NOMO-1 treated with dmso at 0.1 percent for 144 hours (cell line): ENCODE results near the gene IP6K2.
"Not testable (repeated sequence)": the region's sequence is repeated elsewhere in the genome, so short reads cannot be mapped to it uniquely, and the experiment has no call there.

Experiments
- DNase-seq: peaks from one replicate; lab custom pipeline; 2025; ENCODE audit not compliant: unreplicated experiment; lab: John Stamatoyannopoulos, UW

IP6K2 gene

DNA sequence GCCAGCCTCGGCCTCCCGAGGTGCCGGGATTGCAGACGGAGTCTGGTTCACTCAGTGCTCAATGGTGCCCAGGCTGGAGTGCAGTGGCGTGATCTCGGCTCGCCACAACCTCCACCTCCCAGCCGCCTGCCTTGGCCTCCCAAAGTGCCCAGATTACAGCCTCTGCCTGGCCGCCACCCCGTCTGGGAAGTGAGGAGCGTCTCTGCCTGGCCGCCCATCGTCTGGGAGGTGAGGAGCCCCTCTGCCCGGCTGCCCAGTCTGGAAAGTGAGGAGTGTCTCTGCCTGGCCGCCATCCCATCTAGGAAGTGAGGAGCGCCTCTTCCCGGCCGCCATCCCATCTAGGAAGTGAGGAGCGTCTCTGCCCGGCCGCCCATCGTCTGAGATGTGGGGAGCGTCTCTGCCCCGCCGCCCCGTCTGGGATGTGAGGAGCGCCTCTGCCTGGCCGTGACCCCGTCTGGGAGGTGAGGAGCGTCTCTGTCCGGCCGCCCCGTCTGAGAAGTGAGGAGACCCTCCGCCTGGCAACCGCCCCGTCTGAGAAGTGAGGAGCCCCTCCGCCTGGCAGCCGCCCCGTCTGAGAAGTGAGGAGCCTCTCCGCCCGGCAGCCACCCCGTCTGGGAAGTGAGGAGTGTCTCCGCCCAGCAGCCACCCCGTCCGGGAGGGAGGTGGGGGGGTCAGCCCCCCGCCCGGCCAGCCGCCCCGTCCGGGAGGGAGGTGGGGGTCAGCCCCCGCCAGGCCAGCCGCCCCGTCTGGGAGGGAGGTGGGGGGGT is 16.9 kb upstream of the IP6K2 start:
- DNase-seq: not testable (repeated sequence)

DNA sequence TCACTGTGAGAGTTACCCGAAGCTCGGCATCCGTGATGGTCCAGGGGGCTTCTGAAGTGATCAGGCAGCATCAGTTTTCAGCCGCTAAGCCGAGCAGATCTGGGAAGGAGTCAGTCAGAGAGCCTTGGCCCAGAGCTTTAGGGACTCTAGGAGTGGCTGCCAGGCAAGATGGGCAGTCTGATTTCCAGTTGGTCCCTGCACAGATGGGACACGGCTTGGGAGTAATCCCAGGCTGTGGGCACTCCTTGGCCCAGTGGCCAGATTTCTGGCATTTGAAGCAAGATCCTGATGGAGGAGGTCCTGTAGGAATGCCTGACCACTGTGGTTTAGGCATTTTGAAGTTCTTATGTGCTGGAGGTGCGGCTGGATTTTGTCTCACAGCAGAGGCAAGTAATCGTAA is 10.5 kb upstream of the IP6K2 start:
- no peak for DNase-seq

DNA sequence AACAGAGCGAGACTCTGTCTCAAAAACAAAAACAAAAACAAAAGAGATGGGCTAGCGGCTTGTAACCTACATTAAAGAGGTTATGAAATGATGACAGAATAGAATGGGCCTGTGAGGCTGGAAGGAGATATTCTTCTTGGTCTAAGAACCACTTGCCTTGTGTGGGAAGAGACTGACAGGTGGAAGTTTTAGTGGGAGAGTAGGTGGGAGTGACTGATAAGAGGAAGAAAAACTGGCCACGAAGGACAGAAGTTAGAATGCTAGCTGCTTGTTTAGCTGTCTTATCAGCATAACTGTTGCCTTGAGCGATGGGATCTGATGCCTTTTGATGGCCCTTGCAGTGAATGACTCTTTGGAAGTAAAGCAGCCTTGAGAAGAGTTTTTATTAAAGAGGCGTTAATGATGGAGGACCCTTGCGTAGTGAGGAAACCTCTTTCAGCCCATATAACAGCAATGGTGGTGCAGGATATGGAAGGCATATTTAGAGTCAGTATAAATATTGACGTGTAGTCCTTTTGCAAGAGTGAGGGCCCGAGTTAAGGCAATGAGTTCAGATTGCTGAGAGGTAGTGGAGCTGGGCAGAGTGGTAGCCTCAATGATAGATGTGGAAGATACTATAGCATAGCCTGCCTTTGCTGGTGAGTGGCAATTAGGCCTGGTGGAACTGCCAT is 8.3 kb upstream of the IP6K2 start:
- DNase-seq: not testable (repeated sequence)

DNA sequence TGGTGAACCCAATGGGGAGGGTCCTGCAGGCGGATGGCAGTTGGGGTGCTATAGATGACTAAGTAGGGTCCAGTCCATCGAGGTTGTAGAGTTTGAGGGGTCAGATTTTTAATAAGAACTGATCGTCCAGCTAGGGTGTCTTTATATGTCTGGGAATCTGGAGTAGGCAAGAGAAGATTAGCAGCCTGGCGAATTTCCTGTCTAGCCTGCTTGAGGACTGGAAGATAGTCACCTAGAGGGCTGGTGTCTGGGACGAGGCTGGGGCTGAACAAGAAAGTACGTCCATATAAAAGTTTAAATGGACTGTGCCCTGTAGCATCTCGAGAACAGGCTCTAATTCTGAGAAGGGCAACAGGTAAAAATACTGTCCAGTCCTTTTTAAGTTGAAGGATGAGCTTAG is 6.7 kb upstream of the IP6K2 start:
- DNase-seq: no peak

DNA sequence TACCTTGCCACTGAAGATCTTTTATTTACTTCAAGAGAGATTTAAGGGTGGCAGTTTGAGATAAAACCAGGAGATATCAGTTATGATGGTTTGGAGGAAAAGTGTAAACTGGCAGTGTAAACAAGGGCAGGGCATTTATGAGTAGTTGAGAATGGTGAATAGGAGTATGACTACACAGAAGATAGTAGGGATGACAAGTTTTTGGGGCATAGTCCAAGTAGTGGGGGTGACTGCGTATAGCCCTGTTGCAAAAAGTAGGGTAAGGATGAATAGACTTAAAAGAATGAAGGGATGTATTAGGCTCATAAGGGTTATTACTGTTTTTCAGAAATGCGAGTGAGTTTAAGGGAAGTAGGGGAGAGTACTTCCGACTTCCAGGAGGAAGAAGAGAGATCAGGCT is 6.3 kb upstream of the IP6K2 start:
- not testable (repeated sequence) for DNase-seq

DNA sequence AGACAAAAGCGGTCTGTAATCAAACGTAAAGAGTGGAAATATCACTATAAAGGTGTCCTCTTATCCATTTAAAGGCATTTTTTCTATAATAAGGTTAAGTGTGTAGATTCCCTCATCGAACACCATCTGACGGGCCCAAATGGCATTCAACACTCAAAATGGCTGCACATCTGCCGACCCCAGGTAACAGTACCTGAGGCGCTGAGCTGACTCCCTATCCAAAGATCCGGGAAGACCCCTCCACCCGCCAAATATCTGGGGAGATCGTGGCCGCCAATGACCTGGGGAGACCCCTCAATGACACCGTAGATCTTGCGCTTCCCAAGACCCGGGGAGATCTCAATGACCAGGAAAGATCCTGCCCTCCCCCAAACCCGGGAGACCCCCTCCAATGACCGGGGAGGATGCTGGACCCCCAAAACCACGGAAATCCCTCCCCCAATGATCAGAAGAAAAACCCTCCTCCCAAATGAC is 476 bp downstream of the IP6K2 start:
- DNase-seq: no peak

DNA sequence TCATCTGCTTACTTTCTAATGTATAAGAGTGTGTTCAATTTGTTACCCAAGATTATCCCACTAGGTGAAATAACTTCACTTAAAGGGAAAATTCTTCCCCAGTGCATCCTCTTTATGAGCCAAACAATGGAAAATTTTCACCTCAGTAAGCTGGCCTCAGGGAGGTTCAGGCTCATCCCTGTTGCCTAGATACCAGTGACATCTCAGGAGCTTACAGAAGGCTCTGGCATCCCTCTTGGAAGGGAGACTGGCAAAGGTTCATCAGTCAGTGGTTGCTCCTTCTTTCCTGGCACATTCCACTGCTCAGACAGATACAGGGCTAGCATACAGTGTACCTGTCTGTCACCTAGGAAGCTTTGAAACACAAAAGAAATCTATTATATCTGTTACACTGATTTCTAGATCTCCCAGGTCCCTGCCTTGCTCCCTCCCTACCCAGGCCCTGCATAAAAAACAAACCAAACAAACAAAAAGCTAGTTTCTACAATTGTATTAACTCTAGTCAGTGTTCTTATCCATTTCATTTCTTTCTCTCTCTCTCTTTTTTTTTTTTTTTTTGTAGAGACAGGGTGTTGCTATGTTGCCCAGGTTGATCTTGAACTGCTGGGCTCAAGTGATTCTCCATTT is 1.7 kb downstream of the IP6K2 start:
- DNase-seq: no peak

DNA sequence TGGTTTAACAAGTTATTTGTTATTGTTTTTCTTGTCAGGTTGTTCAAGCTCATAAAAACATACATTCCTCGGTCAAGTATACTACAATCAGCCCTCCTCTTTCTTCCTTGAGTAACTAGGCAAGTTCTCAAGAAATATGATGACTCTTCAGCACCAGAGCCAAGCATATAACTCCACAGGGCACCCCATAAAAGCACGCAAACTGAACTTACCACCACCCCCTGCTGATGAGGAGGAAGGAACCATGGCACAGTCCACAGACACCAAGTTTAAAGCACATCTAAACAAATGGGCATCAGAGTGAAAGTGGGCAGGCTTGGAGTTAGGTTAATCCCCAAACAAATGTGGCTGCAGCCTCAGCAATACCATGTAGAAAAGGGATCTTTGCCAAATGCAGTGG is 5.3 kb downstream of the IP6K2 start:
- no peak for DNase-seq

DNA sequence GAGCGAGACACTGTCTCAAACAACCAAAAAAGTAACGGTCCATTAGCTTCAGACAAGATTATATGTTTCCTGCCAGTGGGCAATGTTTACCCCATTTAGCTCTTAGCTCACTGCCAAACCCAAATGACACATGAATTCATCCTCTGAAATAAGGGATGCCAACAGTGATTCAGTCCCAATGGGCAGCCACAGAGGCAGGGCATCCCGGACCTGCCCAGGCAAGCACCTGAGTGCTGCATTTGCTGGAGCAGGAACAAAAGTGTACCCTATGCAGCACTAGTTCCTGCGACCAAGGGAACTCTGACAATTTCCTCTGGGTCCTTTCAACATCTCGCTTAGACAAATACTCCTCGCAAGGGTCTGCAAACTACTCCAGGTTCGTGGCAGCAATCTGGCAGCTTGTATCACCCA is 8.0 kb downstream of the IP6K2 start:
- no peak for DNase-seq

DNA sequence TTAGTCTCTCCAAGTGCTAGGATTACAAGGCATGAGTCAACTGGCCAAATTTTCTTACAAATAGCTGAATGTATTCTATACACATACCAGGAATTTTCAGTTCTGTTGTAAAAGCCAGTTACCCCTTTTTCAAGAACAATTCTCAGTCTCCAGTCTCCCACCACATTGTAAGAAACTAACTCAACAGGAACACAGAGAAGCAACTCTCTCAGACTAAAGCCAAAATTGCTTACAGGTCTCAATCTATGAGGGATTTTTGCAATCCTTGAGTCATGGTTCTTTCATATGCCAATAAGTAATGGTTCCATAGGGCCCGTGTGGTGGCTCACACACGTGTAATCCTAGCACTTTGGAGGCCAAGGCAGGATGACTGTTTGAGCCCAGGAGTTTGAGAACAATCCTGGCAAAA is 8.5 kb downstream of the IP6K2 start:
- DNase-seq: no peak

DNA sequence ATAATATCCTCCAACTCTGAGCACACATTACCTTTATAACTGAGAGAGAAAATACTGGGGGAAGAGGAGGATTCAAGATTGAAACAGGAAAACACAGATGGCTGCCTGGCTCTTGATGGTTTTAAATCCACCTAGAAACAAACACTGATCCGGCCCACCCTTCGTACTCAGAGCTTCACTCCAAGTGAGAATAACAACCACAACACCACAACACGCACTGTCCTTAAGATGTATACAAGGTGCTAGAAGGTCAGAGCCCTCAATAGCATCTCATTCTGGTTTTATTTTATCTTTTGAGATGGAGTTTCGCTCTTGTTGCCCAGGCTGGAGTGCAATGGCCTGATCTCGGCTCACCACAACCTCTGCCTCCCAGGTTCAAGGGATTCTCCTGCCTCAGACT is 9.9 kb downstream of the IP6K2 start:
- no peak for DNase-seq

DNA sequence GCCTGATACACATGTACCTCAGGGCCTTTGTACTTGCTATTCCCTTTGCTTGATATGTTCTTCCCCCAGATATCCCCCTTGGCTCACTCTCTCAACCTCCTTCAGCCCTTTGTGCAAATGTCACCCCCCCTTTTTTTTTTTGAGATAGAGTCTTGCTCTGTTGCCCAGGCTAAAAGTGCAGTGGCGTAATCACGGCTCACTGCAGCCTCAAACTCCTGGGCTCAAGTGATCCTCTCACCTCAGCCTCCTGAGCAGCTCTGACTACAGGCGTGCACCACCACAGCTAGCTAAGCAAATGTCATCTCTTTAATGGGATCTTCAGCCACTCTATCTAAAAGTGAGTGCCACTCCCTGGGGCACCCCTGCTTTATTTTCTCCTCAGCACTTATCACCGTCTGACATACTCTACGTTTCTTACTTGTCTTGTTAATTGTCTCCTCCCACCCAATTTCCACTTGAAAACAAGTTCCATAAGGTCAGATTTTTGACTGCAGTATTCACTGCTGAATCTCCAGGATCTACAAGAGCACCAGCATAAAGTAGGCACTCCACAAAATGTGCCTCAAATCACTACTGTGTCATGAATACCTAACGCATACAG is 14.6 kb downstream of the IP6K2 start:
- DNase-seq: no peak

DNA sequence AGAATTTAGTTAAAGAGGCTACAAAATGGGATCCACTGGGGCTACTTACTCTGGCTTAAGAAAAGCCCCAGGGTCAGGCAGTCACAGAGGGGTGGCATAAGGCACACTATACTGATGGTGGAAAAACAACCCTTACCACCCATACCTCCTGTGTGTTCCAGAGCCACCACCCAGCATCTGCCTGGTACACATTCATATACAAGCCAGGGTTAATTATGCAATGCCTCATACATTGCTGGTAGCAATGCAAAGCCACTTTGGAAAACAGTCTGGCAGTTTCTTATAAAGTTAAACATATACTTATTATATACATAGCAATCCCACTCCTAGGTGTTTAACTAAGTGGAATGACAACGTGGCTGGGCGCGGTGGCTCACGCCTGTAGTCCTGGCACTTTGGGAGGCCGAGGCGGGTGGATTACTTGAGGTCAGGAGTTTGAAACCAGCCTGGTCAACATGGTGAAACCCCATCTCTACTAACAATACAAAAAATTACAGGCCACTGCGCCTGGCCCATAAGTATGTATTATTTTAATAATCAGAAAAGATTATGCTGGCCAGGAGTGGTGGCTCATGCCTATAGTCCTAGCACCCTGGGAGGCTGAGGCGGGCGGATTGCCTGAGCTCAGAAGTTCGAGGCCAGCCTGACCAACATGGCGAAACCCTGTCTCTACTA is 16.2 kb downstream of the IP6K2 start:
- no peak for DNase-seq

DNA sequence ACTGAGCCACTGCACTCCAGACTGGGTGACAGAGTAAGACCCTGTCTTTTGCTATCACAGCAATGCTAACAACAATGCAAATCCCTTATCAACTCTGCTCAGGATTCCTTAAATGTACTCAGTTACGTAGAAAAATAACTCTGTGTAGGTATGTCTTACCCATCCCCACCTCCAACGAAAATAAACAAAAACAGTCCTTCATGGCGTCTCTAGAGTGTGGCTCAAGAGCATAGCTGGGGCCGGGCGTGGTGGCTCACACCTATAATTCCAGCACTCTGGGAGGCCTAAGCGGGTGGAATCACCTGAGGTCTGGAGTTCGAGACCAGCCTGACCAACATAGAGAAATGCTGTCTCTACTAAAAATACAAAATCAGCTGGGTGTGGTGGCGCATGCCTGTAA is 18.1 kb downstream of the IP6K2 start:
- DNase-seq: no peak

DNA sequence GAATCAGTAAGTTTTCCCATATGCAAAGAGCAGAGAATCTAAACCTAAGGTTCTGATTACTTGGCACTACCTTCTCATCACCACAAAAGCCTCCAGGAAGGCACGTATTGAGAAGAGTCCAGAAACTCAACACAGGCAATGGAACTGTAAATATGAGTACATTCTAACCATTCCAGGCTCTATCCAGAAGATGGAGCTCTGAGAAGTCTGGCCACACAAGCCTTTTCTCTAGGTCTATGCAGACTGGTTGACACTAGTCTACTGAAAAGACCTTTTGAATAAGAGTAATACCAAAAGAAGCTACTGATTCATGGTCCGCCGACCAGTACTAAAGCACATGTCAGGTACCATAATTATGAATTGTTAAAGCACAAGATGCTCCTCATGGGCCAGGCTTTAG is 19.1 kb downstream of the IP6K2 start:
- no peak for DNase-seq

DNA sequence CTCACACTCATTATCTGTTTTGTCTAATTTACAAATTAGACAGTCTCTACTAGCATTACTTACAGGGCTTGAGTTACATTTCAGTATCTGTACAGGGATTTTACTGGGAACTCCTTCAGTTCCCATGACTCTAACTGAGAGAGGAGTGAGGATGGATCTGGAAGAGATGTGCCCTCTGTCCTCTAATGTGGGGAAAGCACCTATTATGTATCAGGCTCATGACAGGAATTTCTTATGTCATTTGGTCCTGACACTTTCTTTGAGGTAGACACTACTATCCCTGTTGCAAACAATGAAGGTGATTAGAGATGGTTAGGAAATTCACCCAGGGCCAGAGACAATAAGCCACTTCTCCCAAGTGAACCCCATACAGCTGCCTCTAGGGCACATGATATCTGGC is 20.4 kb downstream of the IP6K2 start:
- no peak for DNase-seq

DNA sequence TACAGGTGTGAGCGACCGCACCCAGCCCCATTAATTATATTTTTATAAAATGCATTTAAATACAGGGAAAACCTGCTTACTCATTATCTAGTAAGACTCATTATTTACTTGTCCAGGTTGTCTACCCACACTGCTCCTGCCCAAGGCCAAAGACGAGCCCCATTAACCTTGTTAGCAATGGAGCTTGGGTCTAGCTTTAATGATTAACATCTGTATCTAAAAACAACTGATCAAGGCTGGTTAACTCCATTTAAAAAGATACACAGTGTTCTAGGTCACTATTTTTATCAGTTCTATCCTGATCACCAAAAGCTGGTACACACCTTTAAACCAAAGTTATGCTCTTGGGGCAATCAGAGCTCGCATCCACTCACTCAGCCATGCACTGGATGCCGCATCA is 20.9 kb downstream of the IP6K2 start:
- no peak for DNase-seq

DNA sequence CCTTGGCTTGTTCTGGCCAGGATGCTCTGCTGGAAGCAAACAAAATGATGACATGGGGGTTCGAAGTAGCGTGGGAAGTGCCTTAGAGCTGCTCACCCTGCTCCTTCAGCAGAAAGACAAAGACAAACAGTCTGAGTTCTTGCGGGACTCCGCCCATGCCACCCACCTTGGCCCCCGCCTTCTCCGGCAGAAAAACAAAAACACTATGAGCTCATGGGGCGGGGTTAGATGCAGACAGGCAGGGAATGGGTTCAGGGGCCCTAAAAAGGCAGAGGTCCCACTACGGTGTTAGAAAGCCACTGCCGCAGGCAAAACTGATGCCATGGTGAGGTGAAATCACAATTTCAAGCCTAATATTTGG is 21.6 kb downstream of the IP6K2 start:
- DNase-seq: no peak

DNA sequence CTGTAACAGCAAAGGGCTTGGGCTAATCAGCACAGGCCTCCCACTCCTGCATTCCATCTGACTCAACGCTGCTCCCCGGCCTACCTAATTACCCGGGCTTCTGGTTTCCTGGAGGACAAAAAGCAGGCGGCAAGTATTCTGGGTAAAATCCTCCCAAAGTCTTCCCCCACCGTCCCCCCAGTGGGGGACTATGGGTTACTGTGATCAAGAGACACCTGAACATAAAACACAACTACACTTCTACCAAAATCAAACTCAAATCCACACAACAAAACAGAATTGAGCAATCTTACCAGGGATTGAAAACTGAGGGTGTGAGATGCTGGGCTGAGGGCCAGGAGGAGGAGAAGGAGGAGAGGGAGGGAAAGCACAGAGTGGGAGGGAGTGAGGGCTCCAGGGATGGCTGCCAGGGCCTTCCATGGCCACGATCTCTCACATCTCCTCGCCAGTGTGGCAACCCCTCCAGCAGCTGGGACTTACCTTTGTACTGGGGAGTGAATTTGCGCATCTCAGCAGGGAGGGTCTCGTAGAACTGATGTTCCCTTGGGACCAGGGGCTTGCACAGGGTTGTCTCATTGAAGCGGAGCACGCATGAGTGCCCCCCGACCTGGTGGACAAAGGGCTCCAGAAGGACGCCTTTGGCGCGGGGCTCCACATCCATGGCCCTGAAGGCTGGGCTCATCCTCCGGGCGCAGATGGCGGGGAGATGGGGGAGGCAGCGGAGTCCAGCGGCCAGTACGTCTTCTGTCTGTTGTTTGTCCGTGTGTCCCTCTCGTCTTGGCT is 22.2 kb downstream of the IP6K2 start:
- DNase-seq: no peak

DNA sequence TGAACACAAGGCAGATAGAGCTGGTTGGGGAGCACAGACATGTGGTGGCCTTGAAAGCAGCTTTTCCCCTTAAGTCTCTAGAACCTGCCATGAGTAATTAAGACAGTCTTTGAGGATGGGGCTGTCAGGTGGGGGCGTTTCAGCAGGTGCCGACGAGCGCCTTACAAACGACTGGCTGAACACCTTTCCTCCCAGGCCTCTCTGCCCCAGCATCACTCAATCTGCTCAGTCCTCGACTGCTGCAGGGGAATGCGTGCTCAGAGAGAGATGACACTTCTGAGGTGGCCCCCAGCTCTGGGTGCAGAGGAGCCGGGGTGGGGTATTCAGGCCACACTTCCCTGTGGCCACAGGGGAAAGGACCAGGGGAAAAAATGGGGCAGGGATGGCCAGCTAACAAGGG is 23.2 kb downstream of the IP6K2 start:
- no peak for DNase-seq

DNA sequence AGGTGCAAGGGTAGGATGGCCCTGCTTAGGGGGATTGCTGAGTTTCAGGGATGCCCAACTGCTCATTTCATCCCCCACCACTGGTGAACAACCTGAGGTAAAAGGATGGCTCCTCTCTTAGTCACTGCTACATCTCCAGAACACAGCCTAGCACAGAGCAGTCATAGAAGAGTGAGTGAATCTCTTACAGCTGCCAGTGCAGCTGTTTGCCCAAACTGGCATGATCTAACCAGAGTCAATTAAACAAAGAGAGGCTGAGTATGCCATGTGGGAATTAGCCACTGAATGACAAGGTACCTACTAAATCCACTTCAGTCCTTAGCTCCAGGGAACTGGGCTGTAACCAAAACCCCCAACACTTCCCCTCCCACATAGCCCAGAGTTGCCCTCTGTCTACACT is 24.5 kb downstream of the IP6K2 start:
- no peak for DNase-seq
